ENCODE data around the gene CAMK2D. TPM values are rescaled to one million over a fixed set of nuclear protein-coding genes. Genes with fewer than 3 reads are reported as not detected.

Gene CAMK2D
- polyA plus RNA-seq, 3 donors, result 10.4 to 30.6 (median 19.6) TPM

DNA sequence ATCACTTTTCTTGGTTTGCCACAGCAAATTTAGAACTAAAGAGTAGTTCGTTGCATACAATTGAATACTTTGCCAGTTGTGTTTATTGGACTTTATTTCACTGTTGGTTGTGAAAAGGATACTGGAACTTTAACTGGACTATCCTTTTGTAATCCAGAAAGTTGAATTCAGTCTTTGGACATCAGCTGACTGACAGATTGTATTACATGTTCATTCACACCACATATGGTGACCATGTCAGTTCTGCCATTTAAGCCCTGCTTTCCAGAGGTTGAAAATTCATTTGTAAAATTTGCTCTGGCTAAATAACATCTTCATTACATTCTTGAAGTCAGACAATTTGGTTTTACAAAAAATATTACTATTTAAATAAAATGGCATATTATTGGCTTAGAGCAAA is 251.7 kb downstream of the CAMK2D start:
- peaks cover 14 to 27% of the 10 kb centered on the region in 2 donors for H3K36me3 ChIP-seq (replicated peaks in 1 of 2; ENCODE audit: control insufficient read depth in 1 of 2, insufficient read depth in 2 of 2, low read length in 2 of 2)
- no peak overlapping the region for H3K9ac ChIP-seq (ENCODE audit: insufficient read depth, low read length, poor library complexity, severe bottlenecking)
- Mint-ChIP-seq H3K27me3 (ENCODE audit: low read depth in 3 of 3) (no peaks in the 10 kb centered on the region), H3K36me3 (peaks cover 26 to 33% of the 10 kb centered on the region in 2 donors), H3K4me1 (no peaks in the 10 kb centered on the region), H3K27ac (no peak overlapping the region), H3K4me3 (no peak overlapping the region), H3K9me3 (peaks cover 0 to 5% (median 2%) of the 10 kb centered on the region in 7 donors)
- no peak for DNase-seq
- H2AFZ ChIP-seq (ENCODE audit: insufficient read depth, low read depth, low read length, poor library complexity, severe bottlenecking), result no peak overlapping the region
- H3K79me2 ChIP-seq (ENCODE audit: insufficient read depth, low read length), result no peaks in the 10 kb centered on the region
- no peaks in the 10 kb centered on the region for H3K27me3 ChIP-seq (ENCODE audit: control insufficient read depth in 2 of 2, insufficient read depth in 2 of 2, low read length in 2 of 2)
- H3K4me1 ChIP-seq (ENCODE audit: control insufficient read depth in 1 of 2, insufficient read depth in 2 of 2, low read length in 2 of 2), result no peaks in the 10 kb centered on the region
- TF ChIP-seq CTCF (IDR thresholded peaks at IDR 0.05), result no peak
- 100% methylated on average over 1 of the region's 1 CpG for WGBS (ENCODE audit: insufficient coverage)
- no peak overlapping the region for H3K4me2 ChIP-seq (replicated peaks; ENCODE audit: extremely low read depth, low read length, poor library complexity, severe bottlenecking)
- intact Hi-C loops (cut with micrococcal nuclease), result no loop called here
- no peaks in the 10 kb centered on the region for H4K20me1 ChIP-seq (ENCODE audit: insufficient read depth, low read length)
- no peak overlapping the region for H3K4me3 ChIP-seq (replicated peaks in 1 of 3; ENCODE audit: low read depth in 2 of 3, low read length in 3 of 3)
- no peaks in the 10 kb centered on the region for H3K9me3 ChIP-seq (replicated peaks in 1 of 2; ENCODE audit: control insufficient read depth in 1 of 2, insufficient read depth in 1 of 2, low read length in 2 of 2)
- no peak overlapping the region for H3K27ac ChIP-seq (ENCODE audit: low read depth in 1 of 2, low read length in 2 of 2)

DNA sequence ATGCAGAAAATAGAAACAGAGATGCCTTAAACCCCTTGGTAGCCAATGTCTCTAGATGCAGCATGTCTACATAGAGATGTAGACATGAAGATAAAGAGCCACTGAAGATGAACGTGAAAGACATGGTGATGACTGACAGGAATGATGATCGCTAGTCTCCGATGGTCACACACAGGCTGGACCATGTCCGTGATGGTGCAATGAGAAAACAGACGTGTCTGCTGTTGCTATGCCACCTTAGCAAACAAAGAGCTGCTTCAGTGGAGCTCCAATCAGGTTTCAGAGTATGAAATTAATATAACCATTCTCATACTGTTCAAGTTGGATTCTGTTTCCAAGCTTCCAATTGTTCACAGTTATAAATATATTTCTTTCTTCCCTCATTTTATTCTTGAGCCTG is 256.5 kb downstream of the CAMK2D start:
- no peak overlapping the region for H3K4me2 ChIP-seq (replicated peaks; ENCODE audit: extremely low read depth, low read length, poor library complexity, severe bottlenecking)
- no peaks in the 10 kb centered on the region for H3K27me3 ChIP-seq (ENCODE audit: control insufficient read depth in 2 of 2, insufficient read depth in 2 of 2, low read length in 2 of 2)
- Mint-ChIP-seq H3K4me1 (no peaks in the 10 kb centered on the region), H3K4me3 (no peak overlapping the region), H3K27me3 (ENCODE audit: low read depth in 3 of 3) (no peaks in the 10 kb centered on the region), H3K27ac (peak overlapping the region in 1 of 7 donors; percentile 36), H3K9me3 (peaks cover 0 to 5% (median 0%) of the 10 kb centered on the region in 7 donors), H3K36me3 (peaks cover 4% of the 10 kb centered on the region in 2 donors)
- no peaks in the 10 kb centered on the region for H3K79me2 ChIP-seq (ENCODE audit: insufficient read depth, low read length)
- WGBS (ENCODE audit: insufficient coverage), result 100% methylated on average over 3 of the region's 5 CpGs
- no peak overlapping the region for H3K27ac ChIP-seq (ENCODE audit: low read depth in 1 of 2, low read length in 2 of 2)
- H3K9ac ChIP-seq (ENCODE audit: insufficient read depth, low read length, poor library complexity, severe bottlenecking), result no peak overlapping the region
- no peaks in the 10 kb centered on the region for H3K9me3 ChIP-seq (replicated peaks in 1 of 2; ENCODE audit: control insufficient read depth in 1 of 2, insufficient read depth in 1 of 2, low read length in 2 of 2)
- no peak for DNase-seq
- no peak for TF ChIP-seq CTCF (IDR thresholded peaks at IDR 0.05)
- H3K4me1 ChIP-seq (ENCODE audit: control insufficient read depth in 1 of 2, insufficient read depth in 2 of 2, low read length in 2 of 2), result no peaks in the 10 kb centered on the region
- intact Hi-C loops (cut with micrococcal nuclease), result no loop called here
- H4K20me1 ChIP-seq (ENCODE audit: insufficient read depth, low read length), result no peaks in the 10 kb centered on the region
- no peaks in the 10 kb centered on the region for H3K36me3 ChIP-seq (replicated peaks in 1 of 2; ENCODE audit: control insufficient read depth in 1 of 2, insufficient read depth in 2 of 2, low read length in 2 of 2)
- no peak overlapping the region for H2AFZ ChIP-seq (ENCODE audit: insufficient read depth, low read depth, low read length, poor library complexity, severe bottlenecking)
- H3K4me3 ChIP-seq (replicated peaks in 1 of 3; ENCODE audit: low read depth in 2 of 3, low read length in 3 of 3), result no peak overlapping the region

Measured in CD14-positive monocyte (primary cell).